NB4 (cell line): ENCODE measurements around the gene SMYD3.

Experiments
- CTCF ChIP-seq: IDR thresholded peaks from one replicate; pipeline ENCODE4 v1.5.1; 2012; ENCODE audit warnings: low read depth, low read length
- MAX ChIP-seq: IDR thresholded peaks from 2 replicates; pipeline ENCODE4 v1.6.1; 2011; ENCODE audit warnings: low read depth, low read length
- MYC ChIP-seq: IDR thresholded peaks from 2 replicates; pipeline ENCODE4 v1.6.1; 2011; ENCODE audit warnings: low read depth, low read length
- POLR2A ChIP-seq: IDR thresholded peaks from 2 replicates; pipeline ENCODE4 v1.6.1; 2011; ENCODE audit warnings: mild to moderate bottlenecking; ENCODE audit not compliant: insufficient read length; ENCODE audit errors: extremely low read depth

- TF ChIP-seq CTCF: no peak
- TF ChIP-seq MAX: no peak
- no peak for TF ChIP-seq POLR2A
- TF ChIP-seq MYC: no peak
Observed at GRCh38 chr1:246080031-246080430, 427.0 kb downstream of the SMYD3 start.
